HuH-7.5 (cell line): Measurements from ENCODE around the gene CACNA2D3.
"Not testable (repeated sequence)": the region's sequence is repeated elsewhere in the genome, so short reads cannot be mapped to it uniquely, and the experiment has no call there.

Experiments
- DNase-seq: peaks from one replicate; pipeline ENCODE4 v3.0.0; 2011; ENCODE audit warnings: low spot score

The CACNA2D3 gene

DNA sequence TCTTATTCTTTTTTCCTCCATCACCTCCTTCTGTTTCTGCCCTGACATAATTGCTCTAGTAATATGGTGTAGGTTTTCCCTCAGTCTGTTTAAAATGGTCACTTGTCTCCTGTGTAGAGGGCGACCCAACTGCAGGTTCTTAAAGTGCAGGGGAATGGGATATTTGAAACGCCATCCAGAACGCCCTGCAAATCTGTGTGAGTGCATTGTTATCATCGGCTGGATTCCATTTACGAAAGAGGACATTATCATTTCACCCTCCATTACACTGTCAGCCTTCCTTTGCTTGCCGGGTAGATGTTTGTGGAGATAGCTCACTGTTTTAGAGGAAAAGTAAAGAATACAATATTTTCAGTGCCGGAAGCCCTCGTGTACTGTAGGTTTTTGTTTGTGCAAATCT is 451.5 kb downstream of the CACNA2D3 start:
- DNase-seq, result no peak

DNA sequence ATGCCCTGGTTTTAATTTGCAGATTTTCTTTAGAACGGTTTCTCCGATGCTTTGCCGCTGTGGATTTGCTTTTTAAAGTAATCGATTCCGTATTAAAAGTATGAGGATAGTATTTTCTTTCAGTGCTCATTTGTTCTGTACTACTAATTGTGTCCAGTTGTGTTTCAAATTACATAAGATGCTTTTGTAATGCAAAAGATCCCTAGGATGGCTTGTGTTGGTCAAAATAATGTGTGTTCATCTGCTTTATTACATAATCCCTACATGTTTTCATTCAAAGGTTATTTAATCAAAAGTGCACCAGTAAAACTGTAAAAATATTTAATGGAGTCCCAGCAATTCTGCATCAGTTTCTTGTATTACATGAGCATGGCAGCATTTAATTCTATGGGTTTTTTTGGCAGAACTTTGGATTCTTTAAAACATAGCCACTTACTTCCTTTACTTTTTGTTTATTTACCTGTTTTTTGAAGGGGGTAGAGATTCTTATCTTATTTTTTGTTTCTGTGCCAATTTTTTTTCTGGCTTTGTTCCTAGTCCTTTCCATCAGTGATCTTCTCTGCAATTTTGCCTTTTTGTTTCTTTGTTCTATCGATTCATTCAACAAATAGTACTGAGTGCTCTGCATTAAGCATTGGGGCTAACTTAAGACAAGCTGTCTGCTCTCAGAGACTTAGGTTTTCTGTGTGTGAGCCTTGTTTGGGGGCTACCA is 452.7 kb downstream of the CACNA2D3 start:
- DNase-seq, result no peak

DNA sequence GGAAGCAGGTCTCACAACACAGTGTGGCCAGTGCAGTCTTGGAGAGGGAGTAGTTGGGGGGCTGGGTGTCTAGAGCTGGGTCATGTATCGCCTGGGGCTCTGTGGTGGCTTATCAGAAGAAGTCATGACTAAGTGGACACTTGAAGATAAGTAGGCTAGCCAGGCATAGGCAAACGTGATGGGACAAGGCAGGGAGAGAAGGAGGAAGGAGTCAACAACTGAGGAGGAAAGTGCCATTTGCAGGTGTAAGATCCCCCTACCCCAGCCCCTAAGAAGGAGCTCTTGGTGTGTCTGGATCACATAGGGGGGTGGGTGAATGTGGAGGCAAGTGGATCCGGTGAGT is 453.2 kb downstream of the CACNA2D3 start:
- DNase-seq, result no peak

DNA sequence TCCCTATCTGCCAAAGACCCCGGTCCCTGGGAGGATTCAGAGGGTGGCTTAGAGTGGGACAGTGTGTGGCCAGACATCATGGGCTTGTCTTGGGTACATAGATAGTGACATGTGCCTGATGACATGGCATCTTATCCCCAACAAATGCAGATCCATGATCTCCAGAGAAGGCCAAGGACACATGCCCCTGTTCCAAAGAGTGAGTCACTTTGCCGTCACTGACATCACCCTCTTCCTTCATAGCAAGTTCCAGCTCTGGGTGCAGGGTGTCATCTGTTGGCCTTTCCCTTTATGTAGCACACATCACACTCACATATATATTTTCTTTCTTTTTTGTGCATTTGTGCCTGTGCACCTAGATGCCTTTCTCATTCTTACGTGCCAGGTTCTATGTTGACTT is 455.0 kb downstream of the CACNA2D3 start:
- no peak for DNase-seq

DNA sequence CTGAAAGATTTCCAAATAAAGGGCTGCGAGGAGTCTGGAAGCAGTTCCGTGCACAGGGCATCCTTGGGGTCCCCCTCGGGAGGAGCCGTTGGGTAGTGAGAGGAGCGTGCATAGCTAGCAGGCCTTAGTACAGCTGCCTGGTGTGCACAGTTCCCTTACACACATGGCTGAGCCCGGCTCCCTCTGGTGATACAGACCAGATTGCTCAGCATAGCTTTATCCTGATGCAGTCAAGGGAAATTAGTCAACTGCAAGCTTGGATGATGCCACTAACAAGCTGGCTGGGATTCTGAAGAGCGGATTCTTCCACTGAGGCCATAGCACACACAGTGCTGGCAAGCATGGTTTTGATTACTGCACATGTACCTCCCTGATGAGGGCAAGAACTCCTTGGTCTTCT is 456.1 kb downstream of the CACNA2D3 start:
- no peak for DNase-seq

DNA sequence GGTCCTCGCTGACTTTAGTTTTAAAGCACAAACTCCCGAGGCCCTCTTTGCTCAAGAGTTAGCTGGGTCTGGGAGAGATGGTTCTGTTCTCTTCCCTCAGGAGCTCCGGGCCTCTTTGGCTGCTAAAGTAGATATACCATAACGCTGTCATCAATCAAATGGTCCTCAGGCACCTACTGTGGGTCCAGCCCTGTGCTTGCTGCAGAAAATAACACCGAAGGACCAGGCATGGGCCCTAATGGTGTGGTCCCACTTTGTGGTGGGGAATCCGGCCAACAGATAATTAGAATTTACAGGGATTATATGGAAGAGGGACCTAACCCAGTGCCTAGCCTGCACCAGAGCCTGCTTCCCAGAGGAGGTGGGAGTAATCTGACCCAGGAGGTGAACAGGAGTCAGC is 458.1 kb downstream of the CACNA2D3 start:
- DNase-seq, result no peak

DNA sequence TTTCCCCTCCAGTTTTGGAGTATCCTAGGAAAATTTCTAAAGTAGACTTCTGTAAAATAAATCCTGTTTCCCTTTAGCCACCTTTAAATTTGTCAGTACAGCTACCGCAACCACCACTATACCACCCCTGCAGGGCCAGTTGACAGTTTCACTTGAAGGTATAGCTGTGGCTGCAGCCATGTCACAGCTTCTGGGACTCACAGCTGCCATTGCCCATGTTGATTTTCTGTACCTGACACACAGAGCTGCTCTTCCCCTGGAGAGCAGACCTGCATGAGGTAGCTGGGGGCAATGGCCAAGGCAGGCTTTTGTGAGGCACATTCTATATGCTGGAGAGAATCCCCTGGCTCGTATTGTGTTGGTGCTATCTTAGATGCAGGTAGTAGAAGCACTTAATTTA is 460.1 kb downstream of the CACNA2D3 start:
- DNase-seq, result no peak

DNA sequence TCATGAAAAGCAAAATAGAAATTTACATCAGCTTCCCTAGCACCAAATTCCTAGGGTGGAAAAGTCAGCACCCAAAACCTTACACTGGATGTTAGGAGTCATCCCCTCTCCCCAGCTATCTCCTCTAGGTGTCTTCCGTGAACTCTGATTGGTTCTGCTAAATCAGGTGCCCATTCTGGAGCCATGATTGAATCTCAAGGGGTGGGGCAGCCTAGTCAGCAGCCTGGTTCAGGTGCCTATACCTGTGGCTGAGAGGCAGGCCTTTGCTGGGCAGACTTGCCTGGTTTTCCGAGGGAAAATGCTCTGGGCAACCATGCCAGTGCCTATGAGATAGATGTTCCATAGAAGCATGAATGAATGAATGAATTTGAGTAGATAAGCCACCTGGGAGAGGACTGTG is 468.8 kb downstream of the CACNA2D3 start:
- no peak for DNase-seq

DNA sequence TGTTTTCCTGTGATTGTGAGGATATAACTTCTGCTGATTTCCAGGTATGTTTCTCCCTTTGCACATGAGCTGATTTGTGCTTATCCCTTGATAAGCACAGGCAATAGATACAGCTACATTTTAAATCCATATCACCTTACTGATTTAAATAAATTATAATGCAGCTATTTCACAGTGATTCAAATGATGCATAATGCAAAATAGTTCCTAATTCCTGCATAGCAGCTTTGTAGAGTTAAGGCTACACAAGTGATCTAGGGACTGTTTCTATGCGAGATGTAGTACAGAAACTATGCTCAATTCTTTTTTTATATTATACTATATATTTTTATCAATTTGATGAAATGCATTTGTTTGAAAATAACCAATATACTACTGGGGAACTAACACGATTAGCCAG is 471.3 kb downstream of the CACNA2D3 start:
- DNase-seq, result no peak

DNA sequence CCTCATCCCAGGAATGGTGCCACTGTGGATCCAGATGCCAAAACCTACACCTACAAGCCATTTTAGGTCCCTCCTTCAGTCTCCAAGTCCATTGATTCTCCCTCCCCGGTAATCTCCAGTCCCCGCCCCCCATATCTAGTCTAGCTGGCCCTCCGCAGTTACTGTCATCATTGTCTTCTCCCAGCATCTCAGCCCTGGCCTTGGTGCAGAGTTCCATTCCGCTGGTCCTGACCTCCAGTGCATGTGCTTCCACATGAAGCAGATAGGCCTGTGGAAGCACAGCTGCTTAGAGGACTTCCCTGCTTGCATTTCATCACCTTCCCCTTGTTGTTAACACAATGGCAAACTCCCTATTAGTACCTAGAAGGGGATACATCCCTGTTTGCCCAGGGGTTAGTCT is 473.7 kb downstream of the CACNA2D3 start:
- DNase-seq, result no peak

DNA sequence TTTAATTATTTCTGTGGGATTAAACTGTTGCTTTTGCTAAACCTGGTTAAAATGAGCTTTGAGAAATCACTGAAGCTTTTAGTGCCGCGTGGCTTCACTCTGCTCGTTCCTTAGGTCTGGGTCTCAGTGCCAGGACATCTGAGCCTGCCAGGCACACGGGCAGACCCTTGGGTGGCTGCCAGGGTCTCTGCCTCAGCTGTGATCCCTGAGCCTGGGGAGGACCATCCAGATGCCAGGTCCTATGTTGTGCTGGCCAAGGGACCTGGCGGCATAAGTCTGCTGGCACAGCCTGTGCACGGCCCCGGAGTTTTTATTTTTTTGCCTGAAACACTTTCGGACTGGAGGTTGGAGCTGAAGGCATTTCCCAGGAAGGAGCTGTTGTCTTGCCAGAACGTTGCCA is 477.4 kb downstream of the CACNA2D3 start:
- DNase-seq, result no peak

DNA sequence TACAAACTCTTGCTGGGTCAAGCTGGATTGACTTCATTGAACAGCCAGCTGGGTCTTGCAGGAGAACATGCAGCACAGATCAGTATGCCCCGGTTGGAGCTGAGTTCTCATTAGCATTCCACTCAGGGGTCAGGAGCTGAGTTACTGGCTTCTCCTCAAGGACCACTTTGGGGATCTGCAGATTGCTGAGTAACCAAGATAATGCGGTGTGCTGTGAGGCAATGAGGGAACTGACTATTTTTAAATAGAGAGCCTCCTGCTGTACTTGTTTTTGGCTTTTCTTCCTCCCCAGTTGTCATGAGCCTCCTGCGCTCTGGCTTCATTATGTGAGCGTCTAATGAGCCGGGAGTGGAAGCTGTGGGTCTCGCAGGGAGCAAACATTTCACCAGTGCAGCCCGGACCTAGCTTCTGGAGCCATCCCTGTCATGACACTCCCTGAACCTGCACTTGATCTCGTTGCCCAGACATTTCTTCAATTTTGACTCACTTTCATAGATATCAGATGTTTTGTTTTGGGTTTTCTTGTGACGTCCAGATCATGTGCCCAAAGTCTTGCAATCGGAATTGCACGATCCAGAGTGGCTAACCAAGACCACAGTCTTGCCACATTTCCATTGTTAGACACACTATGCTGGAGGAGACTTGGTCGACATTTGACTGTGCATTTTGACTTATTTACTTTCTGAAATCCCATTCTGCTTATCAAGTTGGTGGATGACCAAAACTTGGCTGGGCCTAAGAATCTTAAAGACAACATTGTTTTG is 478.3 kb downstream of the CACNA2D3 start:
- no peak for DNase-seq

DNA sequence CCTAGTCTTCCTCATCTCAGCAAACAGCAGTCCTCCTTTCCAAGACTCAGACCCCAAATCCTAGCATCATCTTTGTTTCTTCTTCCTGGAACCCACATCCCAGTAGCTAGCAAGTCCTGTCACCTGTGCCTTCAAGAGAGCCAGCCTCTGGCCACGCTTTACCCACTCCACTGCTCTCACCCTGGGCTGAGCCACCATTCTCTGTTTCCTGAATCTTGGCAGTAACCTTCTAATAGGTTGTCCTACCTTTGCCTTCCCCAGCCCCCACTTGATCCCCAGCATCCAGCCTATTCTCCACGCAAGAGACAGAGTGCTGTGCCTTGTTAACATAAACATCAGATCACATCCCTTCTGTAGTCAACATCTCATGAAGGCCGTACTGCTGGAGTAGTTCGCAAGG is 482.1 kb downstream of the CACNA2D3 start:
- DNase-seq, result no peak

DNA sequence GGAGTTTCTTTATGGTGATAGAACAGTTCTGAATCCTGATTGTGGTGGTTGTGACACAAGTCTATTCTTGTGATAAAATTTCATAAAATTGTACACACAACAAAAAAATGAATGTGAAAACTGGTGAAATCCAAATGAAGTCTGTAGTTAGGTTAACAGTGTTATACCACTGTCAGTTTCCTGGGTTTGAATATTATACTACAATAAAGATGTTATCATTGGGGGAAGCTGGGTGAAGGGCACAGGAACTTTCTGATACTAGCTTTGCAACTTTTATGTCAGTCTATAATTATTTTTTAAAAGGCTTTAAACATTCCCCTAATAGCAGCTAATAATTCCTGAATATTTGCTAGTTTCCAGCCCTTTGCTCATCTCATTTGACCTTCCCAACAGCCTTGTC is 485.7 kb downstream of the CACNA2D3 start:
- DNase-seq, result no peak

DNA sequence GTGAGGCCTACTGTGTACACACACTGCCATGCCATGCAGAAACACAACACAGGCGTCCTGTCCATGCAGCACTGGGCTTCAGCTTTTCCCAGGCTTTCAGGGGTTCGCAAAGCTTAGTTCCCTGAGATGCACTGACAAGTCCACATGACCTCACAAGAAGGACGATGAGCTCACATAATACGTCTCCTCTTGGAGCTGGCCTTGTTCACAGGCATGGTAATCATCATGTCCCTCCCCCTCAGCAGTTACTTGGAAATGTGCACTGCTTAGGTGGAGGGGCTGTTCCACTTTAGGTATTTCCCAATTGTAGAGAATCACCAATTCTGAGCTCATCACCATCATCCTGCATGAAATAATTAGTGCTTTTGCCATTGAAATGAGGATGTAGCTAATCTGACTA is 496.7 kb downstream of the CACNA2D3 start:
- no peak for DNase-seq

DNA sequence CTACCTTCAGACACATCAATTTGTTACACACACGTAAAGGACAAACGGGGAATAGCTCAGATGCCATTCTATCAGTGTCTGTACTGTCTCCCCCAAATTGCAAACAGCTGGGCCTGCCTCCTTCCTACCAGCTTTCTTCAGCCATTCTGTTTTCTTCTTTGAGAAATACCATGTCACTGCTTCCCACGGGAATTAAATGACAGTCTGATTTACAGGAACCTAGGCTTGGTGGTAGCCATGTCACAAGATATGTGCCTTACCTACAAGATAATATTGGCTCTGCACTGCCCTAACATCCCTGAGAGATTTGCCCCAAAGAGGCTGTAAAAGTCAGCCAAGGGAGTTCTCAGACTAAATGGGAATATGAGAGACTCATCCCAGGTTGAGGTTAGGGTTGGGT is 497.2 kb downstream of the CACNA2D3 start:
- DNase-seq, result no peak

DNA sequence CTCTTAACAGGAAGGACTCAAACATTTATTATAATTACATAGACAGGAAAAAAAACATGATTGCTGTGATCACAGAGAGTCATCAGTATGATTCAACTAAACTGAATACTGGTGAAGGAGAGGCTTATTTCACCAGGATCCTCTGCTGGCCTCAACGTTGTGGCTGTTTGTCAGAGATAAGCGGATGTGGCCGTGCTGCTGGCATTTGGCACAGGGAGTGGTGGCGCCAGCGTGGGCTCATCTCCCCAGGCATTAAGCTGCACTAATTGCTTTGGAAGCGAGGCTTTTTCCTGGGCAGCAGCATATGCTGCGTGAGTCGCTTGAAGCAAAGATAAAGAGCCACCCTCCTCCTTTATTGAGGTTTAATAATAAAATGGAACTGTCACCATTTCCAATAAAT is 498.8 kb downstream of the CACNA2D3 start:
- DNase-seq, result no peak

DNA sequence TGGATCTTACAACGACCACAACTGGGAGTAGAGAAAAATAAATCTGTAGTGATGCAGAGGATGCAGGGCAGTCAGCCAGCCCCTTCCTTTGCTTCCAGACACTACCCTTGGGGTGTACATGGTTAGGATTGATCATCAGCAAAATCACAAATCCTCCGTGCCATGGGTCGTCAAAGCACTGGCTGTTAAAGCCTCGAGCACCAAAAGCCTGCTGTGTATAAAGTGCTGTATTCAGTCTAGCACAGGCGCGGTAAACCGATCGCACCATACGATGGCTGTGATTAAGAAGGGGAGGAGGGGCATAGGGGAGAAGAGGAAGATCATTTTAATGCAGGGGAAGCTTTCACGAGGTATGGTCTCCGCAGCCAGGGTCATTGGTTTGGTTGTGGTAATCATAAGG is 500.3 kb downstream of the CACNA2D3 start:
- DNase-seq, result no peak

DNA sequence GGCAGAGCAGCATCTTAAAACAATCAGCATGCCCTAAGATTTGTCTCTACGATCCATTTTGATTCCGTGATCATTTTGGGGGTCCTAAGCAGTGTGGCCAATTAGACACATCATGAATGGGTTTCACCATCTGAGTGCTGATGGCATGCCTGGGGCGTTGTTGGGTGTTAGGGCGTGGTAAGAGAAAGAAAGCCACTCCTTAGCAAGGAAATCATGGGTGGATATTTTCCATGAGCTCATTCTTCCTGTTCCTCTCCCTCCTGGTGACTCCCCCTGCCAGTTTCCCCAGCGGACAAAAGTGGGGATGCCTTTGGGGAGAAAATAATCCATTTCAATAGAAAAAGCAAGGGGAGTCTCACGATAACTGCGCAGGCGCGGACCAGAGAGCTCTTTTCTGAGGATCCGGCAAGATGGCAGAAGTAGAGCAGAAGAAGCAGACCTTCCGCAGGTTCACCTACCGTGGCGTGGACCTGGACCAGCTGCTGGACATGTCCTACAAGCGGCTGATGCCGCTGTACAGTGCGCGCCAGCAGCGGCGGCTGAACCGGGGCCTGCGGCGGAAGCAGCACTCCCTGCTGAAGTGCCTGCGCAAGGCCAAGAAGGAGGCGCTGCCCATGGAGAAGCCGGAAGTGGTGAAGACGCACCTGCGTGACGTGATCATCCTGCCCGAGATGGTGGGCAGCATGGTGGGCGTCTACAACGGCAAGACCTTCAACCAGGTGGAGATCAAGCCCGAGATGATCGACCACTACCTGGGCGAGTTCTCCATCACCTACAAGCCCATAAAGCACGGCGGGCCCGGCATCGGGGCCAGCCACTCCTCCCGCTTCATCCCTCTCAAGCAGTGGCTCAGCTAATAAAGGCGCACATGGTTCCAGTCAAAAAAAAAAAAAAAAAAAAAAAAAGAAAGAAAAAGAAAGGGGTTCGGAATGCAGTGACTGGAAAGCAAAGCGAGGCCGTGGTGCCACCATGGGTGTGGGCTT is 503.7 kb downstream of the CACNA2D3 start:
- no peak for DNase-seq

DNA sequence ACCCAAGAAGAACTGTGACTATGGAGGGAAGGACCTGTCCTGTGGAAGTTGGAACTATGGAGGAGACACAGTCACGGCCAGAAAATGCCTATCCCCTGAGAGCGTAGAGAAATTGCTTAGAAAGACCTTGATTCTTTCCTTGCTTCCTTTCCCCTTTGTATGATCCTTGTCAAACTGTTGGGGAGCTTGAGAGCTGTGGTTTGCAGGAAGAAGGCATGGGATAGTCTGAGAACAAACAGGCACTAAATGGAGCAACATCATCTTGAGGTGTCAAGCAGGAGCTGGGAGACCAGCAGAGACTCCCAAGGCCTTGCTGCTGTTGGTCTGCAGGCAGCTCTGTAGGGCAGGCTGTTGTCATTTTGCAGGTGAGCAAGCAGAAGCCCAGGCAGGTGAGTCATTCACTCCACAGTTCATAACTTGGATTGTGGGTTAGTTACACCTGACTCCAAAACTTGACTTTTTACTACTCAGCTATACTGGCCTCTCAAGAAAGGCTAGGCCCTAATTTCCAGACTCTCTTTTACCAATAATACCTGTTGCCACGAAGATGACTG is 506.6 kb downstream of the CACNA2D3 start:
- DNase-seq, result no peak

DNA sequence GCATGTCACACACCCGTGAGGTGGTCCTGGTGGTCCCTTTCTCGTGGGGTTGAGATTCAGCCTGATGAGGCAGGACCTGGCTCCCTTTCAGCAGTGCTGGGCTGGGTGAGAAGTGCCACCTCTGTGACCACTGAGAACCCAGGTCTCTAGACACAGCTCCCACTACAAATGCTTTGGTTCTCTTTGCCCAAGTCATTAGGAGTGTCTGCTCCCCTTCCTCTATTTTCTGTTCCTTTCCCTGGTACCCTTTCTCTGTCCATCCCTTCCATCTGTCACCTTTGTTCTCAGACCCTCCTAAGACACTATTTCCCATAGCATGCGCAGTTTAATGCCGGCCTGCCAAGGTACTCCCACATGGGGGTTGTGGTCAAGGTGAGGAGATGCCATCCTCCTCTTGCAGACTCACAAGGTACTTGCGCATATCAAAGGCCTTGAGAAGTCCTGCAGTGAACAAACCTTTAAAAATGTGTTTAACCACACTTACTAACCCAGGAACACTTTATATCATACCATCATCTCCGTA is 507.8 kb downstream of the CACNA2D3 start:
- no peak for DNase-seq

DNA sequence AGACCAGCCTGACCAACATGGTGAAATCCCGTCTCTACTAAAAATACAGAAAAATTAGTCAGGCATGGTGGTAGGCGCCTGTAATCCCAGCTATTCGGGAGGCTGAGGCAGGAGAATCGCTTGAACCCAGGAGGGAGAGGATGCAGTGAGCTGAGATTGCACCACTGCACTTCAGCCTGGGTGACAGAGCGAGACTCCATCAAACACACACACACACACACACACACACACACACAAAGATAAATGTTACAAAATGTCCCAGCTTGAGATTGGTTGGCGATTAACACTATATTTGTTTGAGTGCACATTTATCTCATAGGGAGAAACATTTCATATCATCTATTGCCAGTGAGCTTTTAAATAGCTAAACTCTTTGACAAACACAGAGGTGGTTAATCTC is 508.6 kb downstream of the CACNA2D3 start:
- DNase-seq, result not testable (repeated sequence)
